Astrocyte (in vitro differentiated cells and primary cell): ENCODE data around the gene ZBTB16. TPM values are rescaled to one million over a fixed set of nuclear protein-coding genes. Genes with fewer than 3 reads are reported as not detected.

Source experiments
- DNase-seq: peaks from one replicate; pipeline ENCODE4 v3.0.0-alpha.2; 2010; ENCODE audit warnings: low read depth
- FAIRE-seq: peaks from 2 replicates; lab custom pipeline; 2011; peaks lifted over from hg19 to GRCh38; lab: Jason Lieb, UNC
- H2AFZ ChIP-seq: 2 replicates; pipeline ENCODE4 v1.6.0; 2012; ENCODE audit warnings: low read depth, low read length, inconsistent platforms
- H3K27ac ChIP-seq: 2 replicates; pipeline ENCODE4 v1.5.1; 2011; ENCODE audit warnings: low read depth, low read length, inconsistent platforms
- H3K27me3 ChIP-seq: 2 replicates; pipeline ENCODE4 v1.6.0; 2011; ENCODE audit warnings: low read length, inconsistent platforms; ENCODE audit not compliant: insufficient read depth
- H3K36me3 ChIP-seq: 2 replicates; pipeline ENCODE4 v1.5.1; 2011; ENCODE audit warnings: low read length, inconsistent platforms; ENCODE audit not compliant: insufficient read depth
- H3K4me1 ChIP-seq: 2 replicates; pipeline ENCODE4 v1.5.1; 2011; ENCODE audit warnings: low read length, inconsistent platforms; ENCODE audit not compliant: insufficient read depth
- H3K4me2 ChIP-seq: 2 replicates; pipeline ENCODE4 v1.6.0; 2012; ENCODE audit warnings: low read length, inconsistent platforms
- H3K4me3 ChIP-seq: 2 replicates; pipeline ENCODE4 v1.5.1; 2011; ENCODE audit warnings: low read depth, mild to moderate bottlenecking, low read length, inconsistent platforms; ENCODE audit not compliant: insufficient read depth
- H3K79me2 ChIP-seq: 2 replicates; pipeline ENCODE4 v1.6.0; 2012; ENCODE audit warnings: mild to moderate bottlenecking, low read length, inconsistent platforms; ENCODE audit not compliant: insufficient read depth
- H3K9ac ChIP-seq: 2 replicates; pipeline ENCODE4 v1.6.0; 2012; ENCODE audit warnings: mild to moderate bottlenecking, low read length, inconsistent platforms
- H3K9me3 ChIP-seq: 2 replicates; pipeline ENCODE4 v1.5.1; 2012; ENCODE audit warnings: low read depth, mild to moderate bottlenecking, low read length, inconsistent platforms; ENCODE audit not compliant: insufficient read depth
- H4K20me1 ChIP-seq: 2 replicates; pipeline ENCODE4 v1.6.0; 2012; ENCODE audit warnings: low read length, inconsistent platforms; ENCODE audit not compliant: insufficient read depth
- H3K27ac Mint-ChIP-seq: one replicate; pipeline ENCODE4 v1.8.0; 2021; ENCODE audit warnings: mild to moderate bottlenecking, mixed read lengths; ENCODE audit not compliant: unreplicated experiment
- H3K27me3 Mint-ChIP-seq: one replicate; pipeline ENCODE4 v1.8.0; 2021; ENCODE audit warnings: low read depth, mixed read lengths; ENCODE audit not compliant: unreplicated experiment
- H3K36me3 Mint-ChIP-seq: one replicate; pipeline ENCODE4 v1.8.0; 2021; ENCODE audit warnings: low read depth, mixed read lengths; ENCODE audit not compliant: unreplicated experiment
- H3K4me1 Mint-ChIP-seq: one replicate; pipeline ENCODE4 v1.8.0; 2021; ENCODE audit warnings: low read depth, mixed read lengths; ENCODE audit not compliant: unreplicated experiment
- H3K4me3 Mint-ChIP-seq: one replicate; pipeline ENCODE4 v1.8.0; 2021; ENCODE audit warnings: mild to moderate bottlenecking, moderate library complexity, mixed read lengths; ENCODE audit not compliant: unreplicated experiment
- H3K9me3 Mint-ChIP-seq: one replicate; pipeline ENCODE4 v1.8.0; 2021; ENCODE audit warnings: mild to moderate bottlenecking, mixed read lengths; ENCODE audit not compliant: unreplicated experiment
- EZH2 ChIP-seq: IDR thresholded peaks from 2 replicates; pipeline ENCODE4 v1.6.1; 2012; ENCODE audit warnings: mild to moderate bottlenecking, low read length, inconsistent platforms; ENCODE audit not compliant: insufficient read depth
- total RNA-seq: library from RNA; stranded (reverse); gene quantifications from 2 replicates; pipeline ENCODE4 v1.2.1, GENCODE V29; 2021
- TF ChIP-seq, protein P1 (sequence below): IDR thresholded peaks from 2 replicates; pipeline ENCODE4 v1.5.1; 2011; ENCODE audit warnings: low read depth, mild to moderate bottlenecking, inconsistent platforms, low read length, moderate library complexity; ENCODE audit not compliant: insufficient read depth

The ZBTB16 gene
- total RNA-seq, 1 donor from 2014 or later: 0.50 TPM

DNA sequence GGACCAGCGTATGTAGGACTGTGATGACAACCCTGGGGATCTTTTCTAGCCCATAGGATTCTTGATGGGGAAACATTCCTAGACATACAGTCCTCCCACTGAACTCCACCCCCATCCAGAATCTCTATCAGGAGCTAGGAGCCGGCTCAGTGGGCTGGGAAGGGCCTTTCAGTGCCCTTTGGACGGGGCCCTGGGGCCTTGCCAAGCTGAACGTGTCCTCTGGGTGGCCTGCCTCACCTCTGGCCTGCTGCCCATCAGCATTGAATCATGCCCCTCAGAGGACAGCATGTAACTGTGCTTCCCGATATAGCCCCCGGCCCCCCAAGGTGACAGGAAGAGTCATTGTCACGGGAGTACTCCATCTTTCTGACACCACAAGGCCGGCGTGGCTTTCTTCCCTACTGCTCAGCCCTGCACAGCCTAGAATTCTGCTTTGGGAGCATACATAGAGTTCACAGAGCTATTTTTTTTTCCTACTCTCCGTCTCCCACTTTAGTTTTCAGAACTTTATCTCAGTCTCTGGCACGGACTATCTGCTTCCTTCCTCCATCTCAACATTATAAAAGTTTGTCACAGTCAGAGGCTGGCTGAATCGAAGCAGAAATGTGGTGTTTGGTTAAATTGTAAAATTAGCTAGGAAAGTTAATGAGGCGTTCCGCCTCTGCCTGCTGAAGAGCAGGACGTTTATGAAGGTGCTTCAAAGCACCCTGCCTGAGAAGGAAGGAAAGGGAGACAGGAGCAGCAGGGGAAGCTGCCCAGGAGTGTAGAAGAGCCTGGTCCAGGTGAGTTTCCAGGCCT, 111.9 kb downstream of the ZBTB16 start:
- no peak overlapping the region for H3K27ac Mint-ChIP-seq
- no peak for TF ChIP-seq EZH2
- TF ChIP-seq, protein P1, sequence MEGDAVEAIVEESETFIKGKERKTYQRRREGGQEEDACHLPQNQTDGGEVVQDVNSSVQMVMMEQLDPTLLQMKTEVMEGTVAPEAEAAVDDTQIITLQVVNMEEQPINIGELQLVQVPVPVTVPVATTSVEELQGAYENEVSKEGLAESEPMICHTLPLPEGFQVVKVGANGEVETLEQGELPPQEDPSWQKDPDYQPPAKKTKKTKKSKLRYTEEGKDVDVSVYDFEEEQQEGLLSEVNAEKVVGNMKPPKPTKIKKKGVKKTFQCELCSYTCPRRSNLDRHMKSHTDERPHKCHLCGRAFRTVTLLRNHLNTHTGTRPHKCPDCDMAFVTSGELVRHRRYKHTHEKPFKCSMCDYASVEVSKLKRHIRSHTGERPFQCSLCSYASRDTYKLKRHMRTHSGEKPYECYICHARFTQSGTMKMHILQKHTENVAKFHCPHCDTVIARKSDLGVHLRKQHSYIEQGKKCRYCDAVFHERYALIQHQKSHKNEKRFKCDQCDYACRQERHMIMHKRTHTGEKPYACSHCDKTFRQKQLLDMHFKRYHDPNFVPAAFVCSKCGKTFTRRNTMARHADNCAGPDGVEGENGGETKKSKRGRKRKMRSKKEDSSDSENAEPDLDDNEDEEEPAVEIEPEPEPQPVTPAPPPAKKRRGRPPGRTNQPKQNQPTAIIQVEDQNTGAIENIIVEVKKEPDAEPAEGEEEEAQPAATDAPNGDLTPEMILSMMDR: no peak

DNA sequence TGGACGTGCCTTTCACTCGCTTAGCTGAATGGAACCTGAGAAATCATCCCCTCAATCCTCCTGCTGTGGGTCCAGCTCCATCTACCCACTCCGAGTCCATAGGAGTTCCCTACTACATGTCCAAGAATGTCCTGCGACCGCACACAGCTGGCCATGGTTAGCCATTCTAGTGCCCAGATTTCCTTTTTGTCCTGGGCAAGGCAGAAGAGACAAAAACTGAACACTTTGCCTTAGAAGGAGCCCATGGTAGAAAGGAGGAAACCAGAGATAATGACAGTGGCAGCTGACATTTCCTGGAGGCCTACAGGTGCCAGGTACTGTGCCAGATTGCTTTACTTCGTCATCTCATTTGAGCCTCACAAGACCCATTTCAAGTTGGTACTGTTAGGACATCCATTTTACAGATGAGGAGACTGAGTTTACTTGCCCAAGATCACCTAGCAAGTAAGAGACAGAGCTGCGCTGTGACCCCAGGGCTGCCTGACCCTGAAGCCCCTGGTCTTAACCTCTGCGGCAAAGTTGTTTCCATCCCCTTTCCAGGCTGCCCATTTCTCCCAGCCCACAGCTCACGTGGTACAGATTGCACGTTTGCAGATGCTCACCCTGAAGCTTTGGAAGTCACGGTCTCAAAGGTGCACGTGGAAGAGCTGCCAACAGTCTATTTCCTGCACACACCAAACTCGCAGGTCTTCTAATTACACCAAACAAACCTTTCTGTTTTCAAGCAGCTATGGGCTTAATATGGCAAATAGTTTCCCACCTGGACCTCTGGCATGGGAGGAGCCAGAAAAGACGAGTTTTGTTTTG, 112.7 kb downstream of the ZBTB16 start:
- H3K79me2 ChIP-seq: no peaks in the 10 kb centered on the region
- no peak overlapping the region for H3K4me2 ChIP-seq
- H3K9me3 ChIP-seq: no peaks in the 10 kb centered on the region
- H3K9me3 Mint-ChIP-seq: no peaks in the 10 kb centered on the region
- H3K27ac ChIP-seq: no peak overlapping the region
- FAIRE-seq (no peak), DNase-seq (no peak)
- H3K27me3 ChIP-seq: peaks cover 76% of the 10 kb centered on the region
- H3K36me3 Mint-ChIP-seq: no peaks in the 10 kb centered on the region
- no peaks in the 10 kb centered on the region for H3K36me3 ChIP-seq
- no peak overlapping the region for H2AFZ ChIP-seq
- no peak overlapping the region for H3K9ac ChIP-seq
- no peak overlapping the region for H3K4me3 ChIP-seq
- no peak for TF ChIP-seq EZH2
- TF ChIP-seq, protein P1: no peak
- no peaks in the 10 kb centered on the region for H4K20me1 ChIP-seq
- no peak overlapping the region for H3K4me3 Mint-ChIP-seq
- H3K4me1 ChIP-seq: peaks cover 5% of the 10 kb centered on the region
- no peak overlapping the region for H3K27ac Mint-ChIP-seq
- peaks cover 79% of the 10 kb centered on the region for H3K27me3 Mint-ChIP-seq
- H3K4me1 Mint-ChIP-seq: peaks cover 7% of the 10 kb centered on the region

More for the DNA sequence above, 111.9 kb downstream of the ZBTB16 start:
- no peak overlapping the region for H3K9ac ChIP-seq
- Mint-ChIP-seq H3K4me1 (peaks cover 15% of the 10 kb centered on the region), H3K9me3 (no peaks in the 10 kb centered on the region), H3K27me3 (peaks cover 72% of the 10 kb centered on the region), H3K4me3 (no peak overlapping the region), H3K36me3 (no peaks in the 10 kb centered on the region)
- H2AFZ ChIP-seq: no peak overlapping the region
- H3K4me3 ChIP-seq: no peak overlapping the region
- no peak overlapping the region for H3K27ac ChIP-seq
- no peak overlapping the region for H3K4me2 ChIP-seq
- DNase-seq (no peak), FAIRE-seq (no peak)
- H3K36me3 ChIP-seq: no peaks in the 10 kb centered on the region
- H3K27me3 ChIP-seq: peaks cover 72% of the 10 kb centered on the region
- peaks cover 6% of the 10 kb centered on the region for H3K4me1 ChIP-seq
- H3K9me3 ChIP-seq: no peaks in the 10 kb centered on the region
- no peaks in the 10 kb centered on the region for H3K79me2 ChIP-seq
- peaks cover 4% of the 10 kb centered on the region for H4K20me1 ChIP-seq
